ENCODE measurements around the gene GPR6.

The GPR6 gene

GRCh38 chr6:109946979-109947378 is 31.1 kb upstream of the GPR6 start:
- H3K27ac ChIP-seq: no peak overlapping the region
- H3K4me3 ChIP-seq: no peak overlapping the region
- no peaks in the 10 kb centered on the region for H3K36me3 ChIP-seq
- H3K27me3 ChIP-seq: peaks cover 0 to 5% of the 10 kb centered on the region in 2 donors
- no peak for TF ChIP-seq CTCF (IDR thresholded peaks at IDR 0.05)
- H3K4me1 ChIP-seq: no peaks in the 10 kb centered on the region
- DNase-seq: no peak
- intact Hi-C loops (cut with DNase I; ENCODE audit: low total_unique reads): no loop called here
- H3K9me3 ChIP-seq: no peaks in the 10 kb centered on the region

GRCh38 chr6:109949281-109950065 is 28.6 kb upstream of the GPR6 start:
- no peak for DNase-seq
- Histone ChIP-seq H3K27me3 (peaks cover 0 to 5% of the 10 kb centered on the region in 2 donors), H3K27ac (no peak overlapping the region), H3K9me3 (no peaks in the 10 kb centered on the region), H3K4me3 (no peak overlapping the region), H3K4me1 (no peaks in the 10 kb centered on the region), H3K36me3 (no peaks in the 10 kb centered on the region)
- TF ChIP-seq CTCF (IDR thresholded peaks at IDR 0.05): no peak
- intact Hi-C loops (cut with DNase I; ENCODE audit: low total_unique reads): no loop called here

GRCh38 chr6:109955491-109955890 is 22.6 kb upstream of the GPR6 start:
- no peak for DNase-seq
- Histone ChIP-seq H3K36me3 (no peaks in the 10 kb centered on the region), H3K9me3 (no peaks in the 10 kb centered on the region), H3K4me1 (no peaks in the 10 kb centered on the region), H3K27me3 (no peaks in the 10 kb centered on the region), H3K27ac (no peak overlapping the region), H3K4me3 (no peak overlapping the region)
- no peak for TF ChIP-seq CTCF (IDR thresholded peaks at IDR 0.05)
- intact Hi-C loops (cut with DNase I; ENCODE audit: low total_unique reads): no loop called here

DNA sequence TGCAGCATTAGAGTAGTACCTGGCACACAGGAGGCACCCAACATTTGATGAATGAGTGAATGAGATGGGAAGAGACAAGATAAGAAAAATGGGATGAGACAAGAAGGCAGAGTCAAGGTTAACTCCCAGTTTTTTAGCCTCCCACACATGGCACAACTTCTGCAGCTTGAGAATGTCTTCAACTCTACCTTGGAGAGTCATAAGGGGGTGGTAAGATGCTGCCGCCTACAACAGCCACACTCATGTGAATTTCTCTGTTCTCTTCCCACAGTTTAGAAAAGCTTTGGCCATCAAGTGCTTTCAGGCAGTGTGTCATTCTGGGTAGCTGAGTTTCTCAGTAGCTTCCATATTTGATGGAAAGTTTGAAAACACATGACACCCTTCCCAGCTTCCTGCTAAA is 19.5 kb upstream of the GPR6 start:
- intact Hi-C loops (cut with DNase I; ENCODE audit: low total_unique reads): no loop called here

DNA sequence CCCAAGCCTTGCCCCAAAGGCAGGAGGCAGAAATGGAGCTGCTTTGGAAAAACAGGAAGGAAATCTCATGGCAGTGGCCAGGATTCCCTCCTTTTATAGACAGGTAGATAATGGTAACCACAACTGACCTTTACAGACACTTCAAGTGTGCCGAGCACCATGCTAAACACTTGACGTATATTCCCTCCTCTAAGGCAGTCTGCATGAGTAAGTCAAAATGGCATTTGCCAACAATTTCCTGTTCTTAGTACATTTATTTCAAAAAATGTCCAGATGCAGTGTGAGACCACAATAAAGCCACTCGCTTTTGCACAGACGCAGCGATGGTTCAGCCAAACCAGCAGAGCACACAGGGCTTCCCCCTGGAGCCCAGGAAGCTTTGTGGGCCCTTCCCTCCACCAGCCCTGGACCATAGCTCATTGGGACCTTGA is 16.5 kb upstream of the GPR6 start:
- intact Hi-C loops (cut with DNase I; ENCODE audit: low total_unique reads): no loop called here
- Histone ChIP-seq H3K27me3 (peaks cover 0 to 3% of the 10 kb centered on the region in 2 donors), H3K9me3 (no peaks in the 10 kb centered on the region), H3K4me1 (no peaks in the 10 kb centered on the region), H3K4me3 (no peak overlapping the region), H3K36me3 (no peaks in the 10 kb centered on the region), H3K27ac (no peak overlapping the region)
- DNase-seq: no peak
- TF ChIP-seq CTCF (IDR thresholded peaks at IDR 0.05): no peak

More for the DNA sequence above, 19.5 kb upstream of the GPR6 start:
- no peak for DNase-seq
- H3K27ac ChIP-seq: no peak overlapping the region
- peaks cover 0 to 3% of the 10 kb centered on the region in 2 donors for H3K27me3 ChIP-seq
- TF ChIP-seq CTCF (IDR thresholded peaks at IDR 0.05): no peak
- no peak overlapping the region for H3K4me3 ChIP-seq
- no peaks in the 10 kb centered on the region for H3K36me3 ChIP-seq
- H3K4me1 ChIP-seq: no peaks in the 10 kb centered on the region
- no peaks in the 10 kb centered on the region for H3K9me3 ChIP-seq
